C4-2B (cell line): ENCODE results near the gene HLCS.

Source experiments
- CTCF ChIP-seq: fragments of 450-650 bp; conservative IDR thresholded peaks from 2 replicates; pipeline ENCODE4 v1.5.1; 2017; ENCODE audit warnings: mild to moderate bottlenecking
- ZFX ChIP-seq: fragments of 450-650 bp; IDR thresholded peaks from 2 replicates; pipeline ENCODE4 v1.6.1; 2017

DNA sequence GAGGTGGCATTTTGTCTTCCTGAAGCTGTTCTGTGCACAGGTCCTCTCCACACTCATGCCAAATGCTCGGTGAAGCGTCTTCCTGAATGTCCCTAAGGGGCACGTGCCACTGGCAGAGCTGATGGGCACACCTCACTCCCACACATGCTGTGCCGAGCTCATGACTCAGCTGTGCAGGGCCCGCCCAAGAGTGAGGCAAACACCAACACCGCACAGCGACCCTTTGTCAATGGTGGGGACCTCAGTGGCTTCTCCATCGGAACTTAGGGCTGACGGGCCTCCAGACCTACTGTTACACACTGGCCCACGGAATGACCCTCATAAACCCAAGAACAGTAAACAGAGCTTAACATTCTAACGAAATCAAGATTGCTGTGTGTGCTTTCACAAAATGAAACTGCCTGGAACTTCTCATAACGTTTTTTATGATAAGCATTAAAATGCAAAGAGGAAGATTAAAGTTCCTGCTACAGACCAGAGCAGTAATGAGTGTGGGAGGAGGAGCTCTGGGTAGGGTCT is 178.3 kb downstream of the HLCS start:
- no peak for TF ChIP-seq CTCF
- TF ChIP-seq ZFX, result no peak
